Chondrocyte (in vitro differentiated cells): ENCODE results near the gene ZDHHC8. TPM values are rescaled to one million over a fixed set of nuclear protein-coding genes. Genes with fewer than 3 reads are reported as not detected.

ENCODE experiments used
- DNase-seq: peaks from one replicate; pipeline ENCODE4 v3.0.0; 2021; ENCODE audit warnings: mixed read lengths, low spot score
- H3K27ac Mint-ChIP-seq: one replicate; pipeline ENCODE4 v1.8.0; 2021; ENCODE audit warnings: mild to moderate bottlenecking, moderate library complexity, mixed read lengths; ENCODE audit not compliant: unreplicated experiment
- H3K27me3 Mint-ChIP-seq: 2 replicates; pipeline ENCODE4 v1.8.0; 2021; ENCODE audit warnings: low read depth, mixed read lengths
- H3K36me3 Mint-ChIP-seq: 2 replicates; pipeline ENCODE4 v1.8.0; 2021; ENCODE audit warnings: low read depth, mixed read lengths
- H3K4me1 Mint-ChIP-seq: 2 replicates; pipeline ENCODE4 v1.8.0; 2021; ENCODE audit warnings: low read depth, mild to moderate bottlenecking, mixed read lengths
- H3K4me3 Mint-ChIP-seq: one replicate; pipeline ENCODE4 v1.8.0; 2021; ENCODE audit warnings: mild to moderate bottlenecking, moderate library complexity, mixed read lengths; ENCODE audit not compliant: unreplicated experiment
- H3K9me3 Mint-ChIP-seq: 2 replicates; pipeline ENCODE4 v1.8.0; 2021; ENCODE audit warnings: low read depth, mixed read lengths
- total RNA-seq: library from RNA; stranded (reverse); gene quantifications from 3 replicates; pipeline ENCODE4 v1.2.1, GENCODE V29; 2021
- TF ChIP-seq, protein P1 (sequence below): fragments of 200-600 bp; sonication (generic); IDR thresholded peaks from 2 replicates; pipeline ENCODE4 v1.5.0; 2021; ENCODE audit warnings: antibody characterized with exemption, mild to moderate bottlenecking, moderate library complexity

The ZDHHC8 gene
- total RNA-seq, 1 donor from 2014 or later: 95.2 TPM

DNA sequence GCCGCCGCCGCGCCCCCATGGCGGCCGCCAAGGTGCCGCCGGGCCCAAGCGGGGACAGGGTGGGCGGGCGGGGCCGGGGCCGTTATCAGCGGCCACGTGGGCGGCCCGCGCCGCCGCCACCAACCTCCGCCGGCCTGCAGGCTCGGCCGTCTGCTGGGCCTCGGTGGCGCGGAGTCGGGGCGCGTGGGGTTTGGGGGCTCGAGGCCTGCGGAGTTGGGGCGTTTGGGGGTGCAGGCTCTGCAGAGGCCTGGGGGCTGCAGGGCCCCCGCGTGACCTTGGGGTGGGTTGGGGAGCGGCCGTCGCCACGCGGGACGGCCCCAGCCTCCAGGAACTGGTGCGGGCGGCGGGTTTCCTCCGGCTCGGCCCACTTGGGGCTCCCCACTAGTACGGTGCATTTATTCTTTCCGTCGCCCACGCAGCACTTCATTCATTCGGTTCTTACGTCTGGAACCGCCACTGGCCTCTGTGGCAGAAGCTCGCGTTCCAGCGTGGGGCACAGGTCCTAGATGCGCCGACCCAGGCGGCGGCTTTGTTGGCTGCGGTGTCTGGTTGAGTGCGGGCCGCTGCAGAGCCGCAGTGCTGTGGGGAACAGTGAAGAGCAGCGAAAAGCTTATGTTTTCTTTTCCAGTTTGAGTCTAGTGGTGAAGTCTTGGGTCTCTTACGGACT is 13.8 kb upstream of the ZDHHC8 start:
- peak overlapping the region; percentile 82 for H3K4me3 Mint-ChIP-seq
- TF ChIP-seq, protein P1, sequence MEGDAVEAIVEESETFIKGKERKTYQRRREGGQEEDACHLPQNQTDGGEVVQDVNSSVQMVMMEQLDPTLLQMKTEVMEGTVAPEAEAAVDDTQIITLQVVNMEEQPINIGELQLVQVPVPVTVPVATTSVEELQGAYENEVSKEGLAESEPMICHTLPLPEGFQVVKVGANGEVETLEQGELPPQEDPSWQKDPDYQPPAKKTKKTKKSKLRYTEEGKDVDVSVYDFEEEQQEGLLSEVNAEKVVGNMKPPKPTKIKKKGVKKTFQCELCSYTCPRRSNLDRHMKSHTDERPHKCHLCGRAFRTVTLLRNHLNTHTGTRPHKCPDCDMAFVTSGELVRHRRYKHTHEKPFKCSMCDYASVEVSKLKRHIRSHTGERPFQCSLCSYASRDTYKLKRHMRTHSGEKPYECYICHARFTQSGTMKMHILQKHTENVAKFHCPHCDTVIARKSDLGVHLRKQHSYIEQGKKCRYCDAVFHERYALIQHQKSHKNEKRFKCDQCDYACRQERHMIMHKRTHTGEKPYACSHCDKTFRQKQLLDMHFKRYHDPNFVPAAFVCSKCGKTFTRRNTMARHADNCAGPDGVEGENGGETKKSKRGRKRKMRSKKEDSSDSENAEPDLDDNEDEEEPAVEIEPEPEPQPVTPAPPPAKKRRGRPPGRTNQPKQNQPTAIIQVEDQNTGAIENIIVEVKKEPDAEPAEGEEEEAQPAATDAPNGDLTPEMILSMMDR: no peak
- H3K4me1 Mint-ChIP-seq: peaks cover 27% of the 10 kb centered on the region
- H3K27me3 Mint-ChIP-seq: no peaks in the 10 kb centered on the region
- H3K27ac Mint-ChIP-seq: peak overlapping the region; percentile 74
- no peaks in the 10 kb centered on the region for H3K9me3 Mint-ChIP-seq
- DNase-seq: peak; percentile 82
- H3K36me3 Mint-ChIP-seq: peaks cover 19% of the 10 kb centered on the region

DNA sequence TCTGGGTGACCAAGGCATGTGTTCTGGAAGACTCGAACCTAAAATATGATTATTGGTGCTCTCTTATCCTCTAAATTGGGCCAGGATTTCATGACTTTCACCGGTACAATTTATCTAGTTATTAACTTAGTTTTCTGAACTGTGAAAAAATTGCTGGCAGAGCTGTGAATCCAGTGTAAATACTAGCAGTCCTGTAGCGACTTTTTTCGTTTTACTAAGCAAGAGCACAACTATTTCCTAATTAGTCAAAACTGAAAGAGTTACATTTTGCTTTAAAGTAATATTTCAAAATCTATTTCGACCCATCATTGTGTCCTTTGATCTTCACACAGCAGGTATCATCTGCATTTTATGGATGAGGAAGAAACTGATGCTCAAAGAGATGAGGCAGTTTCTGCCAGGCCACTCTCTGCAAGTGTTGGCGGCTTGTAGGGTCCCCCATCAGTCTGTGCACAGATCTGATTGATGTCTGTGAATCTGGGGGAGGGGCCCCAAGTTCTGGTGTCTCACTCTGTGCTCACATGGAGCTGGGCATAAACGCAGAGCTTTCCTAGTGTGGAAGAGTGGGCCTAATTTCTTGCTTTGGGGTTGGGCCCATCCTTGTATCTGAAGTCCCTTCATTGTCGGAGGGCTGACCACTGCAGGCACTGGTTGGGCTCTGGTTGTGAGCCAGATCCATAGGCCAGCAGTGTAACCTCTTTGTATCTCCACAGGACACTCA is 13.1 kb upstream of the ZDHHC8 start:
- peaks cover 27% of the 10 kb centered on the region for H3K4me1 Mint-ChIP-seq
- no peaks in the 10 kb centered on the region for H3K27me3 Mint-ChIP-seq
- H3K4me3 Mint-ChIP-seq: peak overlapping the region; percentile 82
- TF ChIP-seq, protein P1: no peak
- H3K27ac Mint-ChIP-seq: peak overlapping the region; percentile 74
- no peaks in the 10 kb centered on the region for H3K9me3 Mint-ChIP-seq
- H3K36me3 Mint-ChIP-seq: peaks cover 19% of the 10 kb centered on the region
- DNase-seq: peak; percentile 34

DNA sequence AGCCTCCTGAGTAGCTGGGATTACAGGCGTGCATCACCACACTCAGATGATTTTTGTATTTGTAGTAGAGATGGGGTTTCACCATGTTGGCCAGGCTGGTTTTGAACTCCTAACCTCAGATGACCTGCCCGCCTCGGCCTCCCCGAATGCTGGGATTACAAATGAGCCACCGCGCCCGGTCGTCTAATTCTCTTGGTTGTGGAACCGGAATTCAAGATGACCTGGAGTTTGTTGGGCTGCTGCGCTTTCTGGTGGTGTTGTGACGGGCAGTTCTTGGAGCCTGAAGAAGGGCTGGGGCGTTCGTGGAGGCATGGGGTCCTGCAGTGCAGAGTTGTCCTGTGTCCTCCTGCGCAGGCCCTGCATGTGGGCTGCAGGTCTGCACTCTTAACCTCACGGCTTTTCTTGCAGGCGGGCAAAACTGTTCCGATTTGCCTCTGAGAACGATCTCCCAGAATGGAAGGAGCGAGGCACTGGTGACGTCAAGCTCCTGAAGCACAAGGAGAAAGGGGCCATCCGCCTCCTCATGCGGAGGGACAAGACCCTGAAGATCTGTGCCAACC is 9.7 kb upstream of the ZDHHC8 start:
- no peaks in the 10 kb centered on the region for H3K9me3 Mint-ChIP-seq
- DNase-seq: no peak
- H3K27me3 Mint-ChIP-seq: no peaks in the 10 kb centered on the region
- H3K4me1 Mint-ChIP-seq: peaks cover 14% of the 10 kb centered on the region
- peaks cover 21% of the 10 kb centered on the region for H3K36me3 Mint-ChIP-seq
- TF ChIP-seq, protein P1: no peak
- no peak overlapping the region for H3K27ac Mint-ChIP-seq
- no peak overlapping the region for H3K4me3 Mint-ChIP-seq

DNA sequence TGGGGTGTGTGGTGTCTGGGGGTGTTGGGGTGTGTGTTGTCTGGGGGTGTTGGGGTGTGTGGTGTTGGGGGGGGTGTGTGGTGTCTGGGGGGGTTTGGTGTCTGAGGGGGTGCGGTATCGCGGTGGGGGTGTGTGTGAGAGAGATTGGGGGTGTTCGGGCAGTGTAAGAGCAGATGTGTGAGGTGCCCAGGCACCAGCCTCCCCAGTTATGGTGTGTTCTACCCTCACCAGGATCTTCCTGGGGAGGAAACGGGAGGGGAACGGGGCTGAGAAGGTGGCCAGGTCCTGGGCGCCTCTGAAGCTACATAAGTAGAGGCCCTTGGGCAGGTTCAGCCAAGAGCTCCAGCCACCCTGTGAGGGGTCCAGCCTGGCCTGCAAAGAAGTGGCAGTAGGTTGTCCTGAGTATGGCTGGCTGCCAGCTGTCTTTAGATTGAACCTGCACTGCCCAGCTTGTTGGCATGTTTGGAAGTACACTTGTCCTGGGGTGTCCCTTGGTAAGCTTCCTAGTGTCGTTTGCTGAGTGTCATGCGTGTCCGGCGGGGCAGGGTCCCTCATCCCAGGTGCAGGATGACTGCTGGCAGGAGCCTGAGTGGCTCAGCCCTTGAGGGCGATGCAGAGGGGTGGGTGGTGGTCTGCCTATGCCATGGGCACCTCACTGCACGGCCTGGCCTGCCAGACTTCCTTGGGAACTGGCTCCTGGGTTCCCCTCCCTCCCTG is 8.1 kb upstream of the ZDHHC8 start:
- DNase-seq: no peak
- Mint-ChIP-seq H3K4me1 (peaks cover 9% of the 10 kb centered on the region), H3K36me3 (peaks cover 25% of the 10 kb centered on the region), H3K27me3 (no peaks in the 10 kb centered on the region), H3K9me3 (no peaks in the 10 kb centered on the region), H3K27ac (no peak overlapping the region), H3K4me3 (no peak overlapping the region)
- TF ChIP-seq, protein P1: no peak
